C4-2B (cell line): Measurements from ENCODE around the gene CAMK2A.

Source experiments
- CTCF ChIP-seq: fragments of 450-650 bp; conservative IDR thresholded peaks from 2 replicates; pipeline ENCODE4 v1.5.1; 2017; ENCODE audit warnings: mild to moderate bottlenecking
- ZFX ChIP-seq: fragments of 450-650 bp; IDR thresholded peaks from 2 replicates; pipeline ENCODE4 v1.6.1; 2017

GRCh38 chr5:150303660-150304386 is 14.2 kb upstream of the CAMK2A start:
- TF ChIP-seq CTCF (no peak), ZFX (no peak)
